Activated CD4-positive, alpha-beta T cell treated with anti-CD3 and anti-CD28 coated beads, Interleukin-2, amount 10 ng/mL, durations not matched to agents 24 days and 14 days (primary cell): ENCODE measurements around the gene SCAF11. TPM values are rescaled to one million over a fixed set of nuclear protein-coding genes. Genes with fewer than 3 reads are reported as not detected.

Experiments used
- DNase-seq: peaks from one replicate; pipeline ENCODE4 v3.0.0; 2022
- H3K27ac Mint-ChIP-seq: one replicate; pipeline ENCODE4 v1.8.0; 2022; ENCODE audit warnings: mild to moderate bottlenecking, mixed read lengths
- H3K27me3 Mint-ChIP-seq: one replicate; pipeline ENCODE4 v1.8.0; 2022; ENCODE audit warnings: mixed read lengths
- H3K36me3 Mint-ChIP-seq: one replicate; pipeline ENCODE4 v1.8.0; 2022; ENCODE audit warnings: low read depth, mild to moderate bottlenecking, mixed read lengths
- H3K4me1 Mint-ChIP-seq: one replicate; pipeline ENCODE4 v1.8.0; 2021; ENCODE audit warnings: mixed read lengths
- H3K4me3 Mint-ChIP-seq: one replicate; pipeline ENCODE4 v1.8.0; 2022; ENCODE audit warnings: mild to moderate bottlenecking, moderate library complexity, mixed read lengths
- H3K9me3 Mint-ChIP-seq: one replicate; pipeline ENCODE4 v1.8.0; 2021; ENCODE audit warnings: mixed read lengths
- intact Hi-C: fragments of 100-400 bp; cut with micrococcal nuclease; formaldehyde crosslinking; loops from one replicate; pipeline ENCODE4 v1.15.1; 2023
- total RNA-seq: library from RNA; stranded (reverse); gene quantifications from 2 replicates; pipeline ENCODE4 v1.2.3, GENCODE V29; 2022

SCAF11 gene
- total RNA-seq, 1 donor from 2014 or later: 140 TPM

DNA sequence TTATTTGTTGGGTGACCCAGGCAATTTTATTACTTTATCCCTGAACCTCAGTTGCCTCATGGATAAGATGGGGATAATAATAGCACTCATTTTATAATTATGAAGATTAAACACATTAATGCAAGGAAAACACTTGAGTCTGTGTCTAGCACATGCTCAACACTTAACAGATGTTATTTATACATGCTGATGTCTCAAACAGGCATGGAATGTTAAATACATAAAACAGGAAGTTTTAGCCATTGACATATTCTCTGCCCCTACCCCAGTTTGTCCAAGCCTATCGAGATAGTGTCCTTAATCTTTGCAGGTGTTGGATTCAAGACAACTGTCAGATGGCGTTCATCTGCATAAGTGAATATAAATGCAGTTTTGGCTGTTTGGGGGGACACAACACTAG lies 109.8 kb downstream of the SCAF11 start:
- peaks cover 37% of the 10 kb centered on the region for H3K4me1 Mint-ChIP-seq
- peaks cover 14% of the 10 kb centered on the region for H3K9me3 Mint-ChIP-seq
- no peaks in the 10 kb centered on the region for H3K27me3 Mint-ChIP-seq
- no peak for DNase-seq
- intact Hi-C loops: no loop called here
- H3K36me3 Mint-ChIP-seq: peaks cover 65% of the 10 kb centered on the region
- H3K27ac Mint-ChIP-seq: no peak overlapping the region
- H3K4me3 Mint-ChIP-seq: no peak overlapping the region

DNA sequence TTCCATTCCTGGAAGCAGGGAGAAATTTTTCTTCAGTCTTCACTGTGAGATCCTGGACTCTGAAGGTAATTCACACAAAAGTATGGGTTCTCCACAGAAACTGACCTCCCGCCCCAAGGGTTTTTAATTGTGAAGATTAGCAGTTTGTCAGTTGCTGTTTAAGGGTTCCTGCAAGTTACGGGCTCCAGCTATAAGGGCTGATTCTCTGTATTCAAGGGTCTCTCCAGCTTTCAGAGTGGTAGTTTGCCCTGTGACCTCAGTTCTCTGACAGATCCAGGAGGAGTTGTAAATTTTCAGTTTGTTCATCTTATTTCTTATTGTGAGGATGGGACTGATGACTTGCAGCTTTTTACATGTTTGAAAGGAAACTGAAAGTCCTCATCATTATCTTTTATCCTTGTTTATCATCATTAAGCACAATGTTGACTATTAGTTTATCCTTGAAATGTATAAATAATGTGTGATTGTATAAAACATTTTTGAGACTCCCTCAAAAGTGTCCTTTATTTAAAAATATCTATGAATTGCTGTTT lies 110.9 kb downstream of the SCAF11 start:
- peak overlapping the region; percentile 83 for H3K27ac Mint-ChIP-seq
- H3K36me3 Mint-ChIP-seq: peaks cover 67% of the 10 kb centered on the region

DNA sequence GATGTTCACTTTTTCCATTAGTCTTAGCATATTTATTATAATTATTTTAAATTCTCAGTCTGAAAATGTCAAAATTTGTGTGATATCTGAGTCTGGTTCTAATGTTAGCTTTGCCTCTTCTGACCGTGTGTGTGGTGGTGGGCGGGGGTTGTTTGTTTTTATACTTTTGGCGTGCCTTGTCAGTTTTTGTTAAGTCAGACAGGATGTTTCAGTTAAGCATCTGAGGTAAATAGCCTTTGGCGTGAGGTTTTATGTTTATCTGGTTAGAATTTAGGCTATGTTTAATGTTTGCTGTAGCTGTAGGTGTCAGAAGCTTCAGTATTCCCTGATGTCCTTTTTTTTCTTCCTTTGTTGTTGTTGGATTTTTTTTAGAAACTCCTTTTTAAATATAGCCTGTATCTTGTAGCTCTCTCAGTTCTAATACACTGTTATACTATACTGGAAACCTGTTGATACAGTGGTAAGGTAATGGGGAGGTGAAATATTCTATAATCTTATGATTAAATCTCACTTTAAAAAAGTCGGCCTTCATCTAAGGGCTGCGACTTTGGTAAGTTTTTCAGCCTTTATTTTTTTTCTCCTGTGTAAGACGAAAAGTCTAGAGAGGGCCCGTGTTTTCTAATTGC lies 111.6 kb downstream of the SCAF11 start:
- Mint-ChIP-seq H3K4me3 (peak overlapping the region; percentile 71), H3K9me3 (peaks cover 23% of the 10 kb centered on the region), H3K36me3 (peaks cover 70% of the 10 kb centered on the region), H3K27me3 (no peaks in the 10 kb centered on the region), H3K4me1 (peaks cover 37% of the 10 kb centered on the region), H3K27ac (peak overlapping the region; percentile 83)
- intact Hi-C loops: no loop called here
- peak; percentile 78 for DNase-seq

More for the DNA sequence above, 110.9 kb downstream of the SCAF11 start:
- peaks cover 18% of the 10 kb centered on the region for H3K9me3 Mint-ChIP-seq
- H3K27me3 Mint-ChIP-seq: no peaks in the 10 kb centered on the region
- no peak for DNase-seq
- peaks cover 37% of the 10 kb centered on the region for H3K4me1 Mint-ChIP-seq
- H3K4me3 Mint-ChIP-seq: peak overlapping the region; percentile 71
- intact Hi-C loops: no loop called here

DNA sequence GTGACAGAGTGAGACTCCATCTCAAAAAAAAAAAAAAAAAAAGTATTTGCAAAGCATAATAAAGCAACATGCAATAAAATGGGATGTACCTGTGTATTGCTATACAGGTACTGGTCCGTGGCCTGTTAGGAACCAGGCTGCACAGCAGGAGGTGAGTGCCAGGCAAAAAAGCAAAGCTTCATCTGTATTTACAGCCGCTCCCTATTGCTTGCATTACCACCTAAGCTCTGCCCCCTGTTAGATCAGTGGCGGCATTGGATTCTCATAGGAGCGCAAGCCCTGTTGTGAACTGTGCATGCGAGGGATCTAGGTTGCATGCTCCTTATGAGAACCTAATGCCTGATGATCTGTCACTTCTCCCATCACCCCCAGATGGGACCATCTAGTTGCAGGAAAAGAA lies 113.3 kb downstream of the SCAF11 start:
- no peak overlapping the region for H3K4me3 Mint-ChIP-seq
- H3K27ac Mint-ChIP-seq: no peak overlapping the region
- peaks cover 71% of the 10 kb centered on the region for H3K36me3 Mint-ChIP-seq
- intact Hi-C loops: no loop called here
- peaks cover 19% of the 10 kb centered on the region for H3K9me3 Mint-ChIP-seq
- peaks cover 41% of the 10 kb centered on the region for H3K4me1 Mint-ChIP-seq
- no peaks in the 10 kb centered on the region for H3K27me3 Mint-ChIP-seq
- no peak for DNase-seq

GRCh38 chr12:45872446-45872845 lies 117.9 kb downstream of the SCAF11 start:
- no peak overlapping the region for H3K27ac Mint-ChIP-seq

More at GRCh38 chr12:45872446-45872845, 117.9 kb downstream of the SCAF11 start:
- Mint-ChIP-seq H3K4me3 (no peak overlapping the region), H3K4me1 (peaks cover 13% of the 10 kb centered on the region), H3K27me3 (no peaks in the 10 kb centered on the region), H3K9me3 (peaks cover 9% of the 10 kb centered on the region), H3K36me3 (peaks cover 70% of the 10 kb centered on the region)
- DNase-seq: no peak
- intact Hi-C loops: no loop called here
